ENCODE data around the gene FOXP4.

DNA sequence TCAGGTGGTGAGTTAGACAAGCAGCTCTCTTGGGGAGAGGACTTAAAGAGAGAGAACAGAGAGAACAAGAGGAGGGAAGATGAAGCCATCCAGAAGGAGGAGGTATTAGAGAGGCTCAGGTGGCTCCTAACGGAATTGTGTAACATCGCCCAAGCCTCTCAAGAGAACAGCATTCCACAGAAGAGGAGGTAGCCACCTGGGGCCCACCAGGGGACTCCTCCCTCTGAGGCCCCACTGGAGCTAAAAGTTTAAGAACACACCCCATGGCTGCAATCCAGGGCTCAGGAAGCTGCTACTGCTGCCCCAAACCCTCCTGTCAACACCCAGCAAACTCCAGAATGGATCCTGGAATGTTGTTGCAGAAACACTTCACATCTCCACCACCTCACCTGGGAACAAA is 68.5 kb downstream of the FOXP4 start:
- TF ChIP-seq, protein P1, sequence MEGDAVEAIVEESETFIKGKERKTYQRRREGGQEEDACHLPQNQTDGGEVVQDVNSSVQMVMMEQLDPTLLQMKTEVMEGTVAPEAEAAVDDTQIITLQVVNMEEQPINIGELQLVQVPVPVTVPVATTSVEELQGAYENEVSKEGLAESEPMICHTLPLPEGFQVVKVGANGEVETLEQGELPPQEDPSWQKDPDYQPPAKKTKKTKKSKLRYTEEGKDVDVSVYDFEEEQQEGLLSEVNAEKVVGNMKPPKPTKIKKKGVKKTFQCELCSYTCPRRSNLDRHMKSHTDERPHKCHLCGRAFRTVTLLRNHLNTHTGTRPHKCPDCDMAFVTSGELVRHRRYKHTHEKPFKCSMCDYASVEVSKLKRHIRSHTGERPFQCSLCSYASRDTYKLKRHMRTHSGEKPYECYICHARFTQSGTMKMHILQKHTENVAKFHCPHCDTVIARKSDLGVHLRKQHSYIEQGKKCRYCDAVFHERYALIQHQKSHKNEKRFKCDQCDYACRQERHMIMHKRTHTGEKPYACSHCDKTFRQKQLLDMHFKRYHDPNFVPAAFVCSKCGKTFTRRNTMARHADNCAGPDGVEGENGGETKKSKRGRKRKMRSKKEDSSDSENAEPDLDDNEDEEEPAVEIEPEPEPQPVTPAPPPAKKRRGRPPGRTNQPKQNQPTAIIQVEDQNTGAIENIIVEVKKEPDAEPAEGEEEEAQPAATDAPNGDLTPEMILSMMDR (IDR thresholded peaks at IDR 0.05; ENCODE audit: low read depth, low read length), result no peak
- TF ChIP-seq EZH2phosphoT487 (IDR thresholded peaks at IDR 0.05; ENCODE audit: low read depth), result no peak

Data from OCI-LY3 (cell line).